GM10266 (cell line): ENCODE measurements around the gene KCNV2.

Experiments
- DNase-seq: peaks from one replicate; pipeline ENCODE4 v3.0.0; 2012; ENCODE audit errors: extremely low spot score
- CTCF ChIP-seq: IDR thresholded peaks from 2 replicates; pipeline ENCODE4 v1.5.1; 2012; ENCODE audit warnings: mild to moderate bottlenecking, low read depth; ENCODE audit not compliant: control insufficient read depth, insufficient read depth; ENCODE audit errors: missing control alignments

The KCNV2 gene

GRCh38 chr9:2718698-2719033 lies 1.4 kb downstream of the KCNV2 start:
- no peak for TF ChIP-seq CTCF
- DNase-seq = no peak

GRCh38 chr9:2720179-2720654 lies 2.9 kb downstream of the KCNV2 start:
- no peak for TF ChIP-seq CTCF

GRCh38 chr9:2722715-2723114 lies 5.4 kb downstream of the KCNV2 start:
- DNase-seq = no peak
- TF ChIP-seq CTCF = no peak

More at GRCh38 chr9:2720179-2720654, 2.9 kb downstream of the KCNV2 start:
- DNase-seq = no peak

- no peak for TF ChIP-seq CTCF
These were observed 6.2 kb downstream of the KCNV2 start for GRCh38 chr9:2723376-2724065.

GRCh38 chr9:2725126-2725525 lies 7.8 kb downstream of the KCNV2 start:
- DNase-seq = no peak
- TF ChIP-seq CTCF = no peak

More at GRCh38 chr9:2723376-2724065, 6.2 kb downstream of the KCNV2 start:
- no peak for DNase-seq

- DNase-seq = no peak
These were observed 8.8 kb downstream of the KCNV2 start for GRCh38 chr9:2725898-2726649.

More at GRCh38 chr9:2725898-2726649, 8.8 kb downstream of the KCNV2 start:
- TF ChIP-seq CTCF = no peak
